Activated CD8-positive, alpha-beta memory T cell treated with anti-CD3 and anti-CD28 coated beads, Interleukin-2, amount 50 U/mL, for 1 hour (primary cell): ENCODE results near the gene CNPY3.
"Not testable (repeated sequence)": the region's sequence is repeated elsewhere in the genome, so short reads cannot be mapped to it uniquely, and the experiment has no call there.

ENCODE experiments used
- DNase-seq: peaks from one replicate; pipeline ENCODE4 v3.0.0-alpha.2; 2020; ENCODE audit errors: extremely low read depth

CNPY3 gene

DNA sequence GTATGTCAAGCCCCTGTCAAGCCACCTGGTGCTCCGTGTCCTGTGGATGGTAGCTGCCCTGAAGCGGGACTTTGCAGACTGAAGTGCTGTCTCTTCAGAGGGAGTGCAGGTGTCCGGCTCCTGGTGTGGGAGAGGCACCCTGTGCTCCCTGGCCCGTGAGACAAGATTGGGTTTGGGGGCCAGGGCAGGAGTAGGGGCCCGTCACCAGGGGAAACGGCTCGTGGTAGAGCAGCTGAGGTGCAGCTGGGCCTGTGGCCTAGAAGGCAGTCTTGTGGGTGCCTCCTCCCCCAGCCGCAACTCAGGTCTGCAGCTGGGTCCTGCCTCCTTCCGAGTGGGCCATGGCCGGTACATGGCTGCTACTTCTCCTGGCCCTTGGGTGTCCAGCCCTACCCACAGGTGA lies 13.5 kb upstream of the CNPY3 start, which contains the start of gene PTCRA:
TSS of gene PTCRA (plus strand) at position 322 of the 400 bp plus-strand sequence. CDS start at position 339, 17 bp downstream.
- DNase-seq: no peak

DNA sequence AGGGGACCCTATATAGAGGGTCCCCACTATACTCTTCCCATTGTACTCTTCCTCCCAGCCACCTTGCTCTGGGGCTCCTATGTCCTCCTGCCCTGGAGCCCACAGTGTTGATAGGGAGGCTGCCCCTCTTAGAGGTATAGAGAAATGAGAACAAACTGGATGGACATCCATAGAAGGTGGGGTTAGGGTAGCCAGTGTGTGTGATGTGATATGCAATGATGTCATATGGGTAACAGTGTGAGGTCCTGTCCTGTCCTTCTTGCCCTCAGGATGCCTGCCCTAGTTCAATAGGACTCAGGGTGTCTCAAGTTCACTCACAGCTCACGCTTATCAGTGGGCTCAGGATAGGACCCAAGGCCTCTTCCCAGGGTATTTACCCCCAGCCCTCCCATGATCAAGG lies 13.0 kb upstream of the CNPY3 start:
- no peak for DNase-seq

DNA sequence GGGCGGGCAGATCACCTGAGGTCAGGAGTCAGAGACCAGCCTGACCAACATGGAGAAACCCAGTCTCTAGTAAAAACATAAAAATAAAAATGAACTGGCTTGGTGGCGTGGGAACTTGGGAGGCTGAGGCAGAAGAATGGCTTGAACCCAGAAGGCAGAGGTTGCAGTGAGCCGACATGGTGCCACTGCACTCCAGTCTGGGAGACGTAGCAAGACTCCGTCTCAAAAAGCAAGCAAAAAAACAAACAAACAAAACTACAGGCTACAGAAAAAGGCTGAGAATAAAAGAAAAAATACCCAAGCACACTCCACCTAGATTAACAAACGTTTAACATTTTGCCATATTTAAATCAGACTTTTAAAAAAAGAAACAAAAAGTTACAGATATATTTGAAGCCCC lies 7.5 kb upstream of the CNPY3 start:
- no peak for DNase-seq

DNA sequence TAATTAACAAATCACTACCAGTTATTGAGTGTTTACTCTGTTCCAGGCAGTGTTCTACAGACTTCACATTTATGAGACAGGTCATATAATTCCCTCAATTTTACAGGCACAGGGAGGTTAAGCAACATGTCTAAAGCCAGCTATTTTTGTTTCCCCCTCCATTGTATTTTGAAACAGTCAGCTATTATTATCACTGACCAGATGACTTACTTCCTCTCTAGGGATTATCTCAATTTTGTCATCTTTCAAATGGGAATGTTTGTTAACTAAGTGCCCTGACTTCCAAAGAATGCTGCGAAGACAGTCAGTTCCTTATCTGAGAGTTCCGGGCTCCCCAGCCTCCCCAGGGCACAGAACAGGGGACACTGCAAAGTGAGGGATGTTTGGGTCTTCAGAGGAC lies 5.6 kb upstream of the CNPY3 start:
- DNase-seq: no peak

DNA sequence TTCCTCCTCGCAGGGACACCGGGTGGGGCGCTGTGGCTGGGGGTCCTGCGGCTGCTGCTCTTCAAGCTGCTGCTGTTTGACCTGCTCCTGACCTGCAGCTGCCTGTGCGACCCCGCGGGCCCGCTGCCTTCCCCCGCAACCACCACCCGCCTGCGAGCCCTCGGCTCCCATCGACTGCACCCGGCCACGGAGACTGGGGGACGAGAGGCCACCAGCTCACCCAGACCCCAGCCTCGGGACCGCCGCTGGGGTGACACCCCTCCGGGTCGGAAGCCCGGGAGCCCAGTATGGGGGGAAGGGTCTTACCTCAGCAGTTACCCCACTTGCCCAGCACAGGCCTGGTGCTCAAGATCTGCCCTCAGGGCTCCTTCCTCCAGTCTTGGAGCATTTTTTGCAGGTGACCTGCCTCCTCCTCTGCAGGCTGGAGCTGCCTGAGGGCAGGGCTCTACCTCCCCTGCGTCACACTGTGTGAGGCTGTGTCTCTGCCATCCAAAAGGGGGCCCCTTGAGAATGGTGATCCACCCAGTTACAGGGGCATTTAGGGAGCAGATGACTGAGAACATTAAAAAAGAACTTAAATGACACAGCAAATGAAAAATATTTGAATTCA lies 3.9 kb upstream of the CNPY3 start:
- no peak for DNase-seq

DNA sequence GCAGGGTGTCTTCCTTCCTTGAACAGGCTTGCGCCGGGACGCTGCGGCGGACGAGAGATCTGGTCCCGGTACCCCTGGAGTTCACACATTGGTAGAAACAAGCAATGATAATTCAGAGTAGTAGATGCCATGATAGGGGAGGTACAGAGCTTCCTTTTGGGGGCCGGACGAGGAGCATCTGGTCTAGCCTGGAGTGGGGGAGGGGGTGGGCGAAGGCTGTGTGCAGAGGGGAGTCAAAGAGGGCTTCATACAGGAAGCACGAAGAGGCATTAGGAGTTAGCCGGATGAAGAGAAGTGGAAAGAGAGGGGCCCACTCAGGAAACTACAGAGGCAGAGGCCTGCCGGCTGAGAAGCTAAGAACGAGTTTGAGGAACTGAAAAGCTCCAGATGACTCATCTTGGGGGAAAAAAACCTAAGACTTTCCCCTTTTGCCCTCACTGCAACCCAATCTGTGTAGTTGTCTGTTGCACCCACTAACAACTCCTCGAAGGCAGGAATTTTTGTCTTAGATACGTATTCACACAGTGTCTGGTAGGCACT lies 611 bp downstream of the CNPY3 start:
- peak; percentile 34 for DNase-seq

DNA sequence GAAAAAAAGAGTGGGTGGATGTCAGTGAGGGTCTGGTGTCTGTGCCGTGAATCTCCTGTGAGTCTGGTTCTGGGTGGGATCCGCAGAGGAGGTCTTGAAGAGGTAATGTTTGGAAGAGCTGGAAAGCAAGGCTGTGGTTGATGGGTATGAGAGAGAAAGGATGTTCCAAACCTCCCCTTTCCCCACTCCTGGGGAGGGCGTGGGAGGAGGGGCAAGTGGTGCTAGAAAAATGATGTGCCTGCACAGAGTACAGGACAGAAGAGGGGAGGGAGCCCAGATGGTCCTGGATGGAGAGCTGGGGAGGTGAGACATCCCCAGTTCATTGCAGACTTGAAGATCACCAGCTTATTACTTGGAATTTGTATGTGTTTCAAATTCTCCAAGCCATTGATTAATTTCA lies 3.1 kb downstream of the CNPY3 start:
- DNase-seq: no peak

- DNase-seq: no peak
These were observed 3.9 kb downstream of the CNPY3 start for GRCh38 chr6:42933205-42933604.

GRCh38 chr6:42935322-42935721 lies 6.0 kb downstream of the CNPY3 start:
- no peak for DNase-seq

GRCh38 chr6:42936398-42936797 lies 7.1 kb downstream of the CNPY3 start:
- no peak for DNase-seq

GRCh38 chr6:42937548-42938427 lies 8.5 kb downstream of the CNPY3 start:
- DNase-seq: no peak

- DNase-seq: no peak
These were observed 9.1 kb downstream of the CNPY3 start for GRCh38 chr6:42938428-42938796.

- DNase-seq: no peak
These were observed 9.9 kb downstream of the CNPY3 start for GRCh38 chr6:42938987-42939809.

GRCh38 chr6:42939810-42940167 lies 10.5 kb downstream of the CNPY3 start:
- no peak for DNase-seq

DNA sequence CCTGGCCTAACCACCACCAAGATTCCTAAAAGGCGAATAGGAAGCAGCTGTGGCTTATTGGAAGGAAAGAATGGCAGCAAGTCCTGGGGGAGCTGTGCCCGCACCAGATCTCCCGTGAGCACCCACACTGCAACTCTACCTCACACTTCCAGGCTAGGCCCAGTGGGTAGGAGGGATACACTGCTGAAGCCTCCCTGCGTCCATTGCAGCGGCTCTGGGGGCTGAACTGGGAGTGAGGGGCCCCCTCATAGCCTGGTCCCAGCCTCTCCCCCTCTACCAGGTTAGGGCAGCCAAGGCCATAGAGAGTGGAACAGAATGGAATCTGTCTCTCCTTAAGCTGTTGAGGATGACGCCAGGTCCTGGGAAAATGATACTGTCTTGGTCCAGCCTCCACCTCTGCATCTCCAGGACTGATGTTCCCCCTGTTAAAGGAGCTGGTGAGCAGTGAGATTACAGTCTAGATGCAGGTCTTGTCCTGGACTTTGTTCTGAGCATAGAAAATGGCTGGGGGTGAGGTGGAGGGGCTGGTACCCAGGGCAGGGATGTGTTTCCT lies 11.3 kb downstream of the CNPY3 start:
- no peak for DNase-seq

- not testable (repeated sequence) for DNase-seq
These were observed 12.1 kb downstream of the CNPY3 start for GRCh38 chr6:42941356-42941755.

- DNase-seq: no peak
These were observed 13.2 kb downstream of the CNPY3 start for GRCh38 chr6:42942444-42942843.

DNA sequence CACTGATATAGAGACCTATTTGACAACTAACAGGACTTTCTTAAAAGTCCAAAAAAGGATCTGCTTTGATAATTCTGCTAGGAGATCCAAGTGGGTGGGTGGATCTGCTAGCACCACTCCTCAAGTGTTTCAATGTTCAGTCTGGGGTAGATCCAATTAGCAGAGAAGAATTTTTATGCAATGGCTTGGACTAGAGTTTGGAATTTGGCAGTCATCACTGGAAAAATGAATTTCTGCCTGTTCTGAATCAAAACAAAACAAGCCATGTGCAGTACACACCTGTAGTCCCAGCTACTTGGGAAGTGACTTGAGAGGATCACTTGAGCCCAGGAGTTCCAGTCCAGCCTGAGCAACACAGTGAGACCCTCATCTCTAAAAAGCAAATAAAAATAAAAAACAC lies 18.7 kb downstream of the CNPY3 start:
- DNase-seq: no peak

- no peak for DNase-seq
These were observed 23.1 kb downstream of the CNPY3 start for GRCh38 chr6:42952389-42952788.

- not testable (repeated sequence) for DNase-seq
These were observed 25.1 kb downstream of the CNPY3 start for GRCh38 chr6:42954405-42954804.

GRCh38 chr6:42958125-42958524 lies 28.8 kb downstream of the CNPY3 start:
- no peak for DNase-seq

DNA sequence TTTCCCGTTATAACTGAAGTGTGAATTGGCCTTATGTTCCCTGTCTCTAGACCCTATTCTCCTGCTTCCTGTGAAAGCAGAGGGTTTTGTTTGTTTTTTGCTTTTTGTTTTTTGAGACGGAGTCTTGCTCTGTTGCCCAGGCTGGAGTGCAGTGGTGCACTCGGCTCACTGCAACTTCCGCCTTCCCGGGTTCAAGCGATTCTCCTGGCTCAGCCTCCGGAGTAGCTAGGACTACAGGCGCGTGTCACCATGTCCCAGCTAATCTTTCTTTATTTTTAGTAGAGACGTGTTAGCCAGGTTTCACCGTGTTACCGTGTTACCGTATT lies 30.6 kb downstream of the CNPY3 start:
- no peak for DNase-seq
